Stomach (tissue), 4 donors: Measurements from ENCODE around the gene KDM4B.

Experiments used
- CTCF ChIP-seq, 7 experiments: fragments of 450-650 bp in 4 of 7; fragments of 200-600 bp in 3 of 7; sonication (generic) in 3 of 7; IDR thresholded peaks; one replicate each; pipeline ENCODE4 v1.5.1; 2016 to 2019; ENCODE audit warnings: antibody characterized with exemption in 7 of 7, control low read depth in 2 of 7, mild to moderate bottlenecking in 1 of 7
- EP300 ChIP-seq: sonication (generic); formaldehyde crosslinking; IDR thresholded peaks from one replicate; pipeline ENCODE4 v1.6.1; 2017; ENCODE audit warnings: antibody characterized with exemption
- POLR2A ChIP-seq, 4 donors: fragments of 450-650 bp; IDR thresholded peaks; one replicate each; pipeline ENCODE4 v1.6.1; 2016; ENCODE audit warnings: antibody characterized with exemption in 4 of 4, control low read depth in 2 of 4, mild to moderate bottlenecking in 1 of 4, moderate library complexity in 1 of 4
- POLR2AphosphoS5 ChIP-seq, 3 donors: sonication (generic); formaldehyde crosslinking; IDR thresholded peaks; one replicate each; pipeline ENCODE4 v1.6.1; 2016; ENCODE audit warnings: antibody characterized with exemption in 3 of 3

GRCh38 chr19:5103812-5104410 lies 135.0 kb downstream of the KDM4B start:
- TF ChIP-seq CTCF (IDR thresholded peaks at IDR 0.05) (no peak), POLR2A (IDR thresholded peaks at IDR 0.05) (no peak), EP300 (no peak), POLR2AphosphoS5 (IDR thresholded peaks at IDR 0.05) (no peak)
